CD14-positive monocyte (primary cell): ENCODE results near the gene U2SURP. TPM values are rescaled to one million over a fixed set of nuclear protein-coding genes. Genes with fewer than 3 reads are reported as not detected.

Experiments
- DNase-seq, 3 donors: peaks; one replicate each; pipeline ENCODE4 v3.0.0-alpha.2; 2011 to 2022
- H2AFZ ChIP-seq: 2 replicates; pipeline ENCODE4 v1.6.0; 2012; ENCODE audit warnings: mild to moderate bottlenecking, low read depth, low read length, inconsistent platforms; ENCODE audit not compliant: insufficient read depth, poor library complexity, severe bottlenecking
- H3K27ac ChIP-seq, 2 donors: 1 replicate in 1 of 2; 2 replicates in 1 of 2; pipeline ENCODE4 v1.5.1; 2012 to 2013; ENCODE audit warnings: low read length in 2 of 2, control low read depth in 1 of 2, inconsistent platforms in 1 of 2, low read depth in 1 of 2, mild to moderate bottlenecking in 1 of 2
- H3K27me3 ChIP-seq, 2 donors: one replicate each; pipeline versions ENCODE4 v1.6.0 to v1.6.1; 2011 to 2013; ENCODE audit warnings: low read length in 2 of 2; ENCODE audit not compliant: control insufficient read depth in 2 of 2, insufficient read depth in 2 of 2
- H3K36me3 ChIP-seq, 2 donors: replicated peaks in 1 of 2; 1 replicate in 1 of 2; 2 replicates in 1 of 2; pipeline versions ENCODE4 v1.5.1 to v1.6.1; 2012 to 2013; ENCODE audit warnings: low read length in 2 of 2, control low read depth in 1 of 2, inconsistent platforms in 1 of 2, mild to moderate bottlenecking in 1 of 2; ENCODE audit not compliant: insufficient read depth in 2 of 2, control insufficient read depth in 1 of 2
- H3K4me1 ChIP-seq, 2 donors: 1 replicate in 1 of 2; 2 replicates in 1 of 2; pipeline versions ENCODE4 v1.5.1 to v1.6.1; 2012 to 2013; ENCODE audit warnings: low read length in 2 of 2, control low read depth in 1 of 2, inconsistent platforms in 1 of 2, mild to moderate bottlenecking in 1 of 2, moderate library complexity in 1 of 2; ENCODE audit not compliant: insufficient read depth in 2 of 2, control insufficient read depth in 1 of 2
- H3K4me2 ChIP-seq: replicated peaks from 2 replicates; pipeline ENCODE3; 2012; ENCODE audit warnings: low read length, moderate library complexity, mild to moderate bottlenecking; ENCODE audit not compliant: poor library complexity, severe bottlenecking; ENCODE audit errors: extremely low read depth
- H3K4me3 ChIP-seq, 3 experiments: fragments of 200-600 bp in 1 of 3; sonication (generic) in 1 of 3; replicated peaks in 1 of 3; 1 replicate in 2 of 3; 2 replicates in 1 of 3; pipeline ENCODE4 v1.5.1; 2011 to 2013; ENCODE audit warnings: low read length in 3 of 3, mild to moderate bottlenecking in 3 of 3, control low read depth in 2 of 3, low read depth in 2 of 3, inconsistent platforms in 1 of 3, moderate library complexity in 1 of 3
- H3K79me2 ChIP-seq: 2 replicates; pipeline ENCODE4 v1.6.0; 2012; ENCODE audit warnings: mild to moderate bottlenecking, control low read depth, inconsistent platforms, low read length, moderate library complexity; ENCODE audit not compliant: insufficient read depth
- H3K9ac ChIP-seq: 2 replicates; pipeline ENCODE4 v1.6.0; 2017; ENCODE audit warnings: low read length, mild to moderate bottlenecking; ENCODE audit not compliant: insufficient read depth, poor library complexity, severe bottlenecking
- H3K9me3 ChIP-seq, 2 donors: replicated peaks in 1 of 2; 1 replicate in 1 of 2; 2 replicates in 1 of 2; pipeline versions ENCODE4 v1.5.1 to v1.6.1; 2012 to 2013; ENCODE audit warnings: low read length in 2 of 2, control low read depth in 1 of 2; ENCODE audit not compliant: control insufficient read depth in 1 of 2, insufficient read depth in 1 of 2
- H4K20me1 ChIP-seq: 2 replicates; pipeline ENCODE4 v1.6.0; 2012; ENCODE audit warnings: mild to moderate bottlenecking, low read length, control low read depth, moderate library complexity; ENCODE audit not compliant: insufficient read depth
- H3K27ac Mint-ChIP-seq, 7 donors: one replicate each; pipeline ENCODE4 v1.8.0; 2020; ENCODE audit warnings: mild to moderate bottlenecking in 7 of 7, mixed read lengths in 7 of 7, moderate library complexity in 6 of 7, inconsistent platforms in 2 of 7
- H3K27me3 Mint-ChIP-seq, 3 donors: one replicate each; pipeline ENCODE4 v1.8.0; 2021 to 2022; ENCODE audit warnings: low read depth in 3 of 3, mild to moderate bottlenecking in 3 of 3, mixed read lengths in 3 of 3, moderate library complexity in 3 of 3, inconsistent platforms in 1 of 3
- H3K36me3 Mint-ChIP-seq, 2 donors: one replicate each; pipeline ENCODE4 v1.8.0; 2020; ENCODE audit warnings: mixed read lengths in 2 of 2, inconsistent platforms in 1 of 2, mild to moderate bottlenecking in 1 of 2
- H3K4me1 Mint-ChIP-seq: one replicate; pipeline ENCODE4 v1.8.0; 2020; ENCODE audit warnings: mild to moderate bottlenecking, mixed read lengths
- H3K4me3 Mint-ChIP-seq, 2 donors: one replicate each; pipeline ENCODE4 v1.8.0; 2020; ENCODE audit warnings: mild to moderate bottlenecking in 2 of 2, mixed read lengths in 2 of 2, moderate library complexity in 1 of 2
- H3K9me3 Mint-ChIP-seq, 7 donors: one replicate each; pipeline ENCODE4 v1.8.0; 2020 to 2022; ENCODE audit warnings: mixed read lengths in 7 of 7, mild to moderate bottlenecking in 6 of 7, moderate library complexity in 6 of 7, inconsistent platforms in 2 of 7
- CTCF ChIP-seq: fragments of 200-600 bp; IDR thresholded peaks from one replicate; pipeline ENCODE4 v1.8.0; 2022; ENCODE audit warnings: antibody characterized with exemption, mild to moderate bottlenecking
- WGBS: methylation state at CpG from one replicate; pipeline ENCODE4 v1.1.5; 2013; ENCODE audit warnings: missing lambda C conversion rate; ENCODE audit not compliant: insufficient coverage; 5-methylcytosine and 5-hydroxymethylcytosine counted together
- intact Hi-C, 2 donors: fragments of 100-400 bp; cut with micrococcal nuclease; formaldehyde crosslinking; loops; one replicate each; pipeline versions ENCODE4 v1.15.0 to v1.15.1; 2023
- polyA plus RNA-seq, 3 donors: library from polyadenylated mRNA; depleted of rRNA in 1 of 3; unstranded in 2 of 3; stranded (reverse) in 1 of 3; fragments of 300-500 nt in 2 of 3; fragments of >200 nt in 1 of 3; fragmentation: Illumina TruSeq in 2 of 3; gene quantifications; 1 replicate in 2 of 3; 2 replicates in 1 of 3; pipeline ENCODE4 v1.2.3, GENCODE V29; 2012 to 2021

Gene U2SURP
- polyA plus RNA-seq, 3 donors = 21.1 to 70.4 (median 51.4) TPM

GRCh38 chr3:142952272-142953193, 48.8 kb upstream of the U2SURP start:
- peaks cover 29 to 31% of the 10 kb centered on the region in 2 donors for H3K27me3 ChIP-seq
- DNase-seq = no peak
- Mint-ChIP-seq H3K4me3 (no peak overlapping the region), H3K27ac (no peak overlapping the region), H3K9me3 (peaks cover 0 to 10% (median 4%) of the 10 kb centered on the region in 7 donors), H3K27me3 (peaks cover 24 to 46% (median 28%) of the 10 kb centered on the region in 3 donors), H3K4me1 (peaks cover 3% of the 10 kb centered on the region), H3K36me3 (no peaks in the 10 kb centered on the region)
- 88% methylated on average over 1 of the region's 8 CpGs for WGBS
- H3K4me1 ChIP-seq = peaks cover 0 to 3% of the 10 kb centered on the region in 2 donors
- TF ChIP-seq CTCF = no peak
- H3K4me3 ChIP-seq = no peak overlapping the region
- H3K27ac ChIP-seq = no peak overlapping the region
- no peaks in the 10 kb centered on the region for H3K36me3 ChIP-seq
- intact Hi-C loops = no loop called here
- H4K20me1 ChIP-seq = no peaks in the 10 kb centered on the region
- H2AFZ ChIP-seq = no peak overlapping the region
- H3K79me2 ChIP-seq = no peaks in the 10 kb centered on the region
- H3K9ac ChIP-seq = no peak overlapping the region
- no peak overlapping the region for H3K4me2 ChIP-seq
- no peaks in the 10 kb centered on the region for H3K9me3 ChIP-seq

- Histone ChIP-seq H3K27ac (no peak overlapping the region), H3K9me3 (no peaks in the 10 kb centered on the region), H3K4me1 (no peaks in the 10 kb centered on the region), H2AFZ (no peak overlapping the region), H3K27me3 (peaks cover 29 to 30% of the 10 kb centered on the region in 2 donors), H3K4me2 (no peak overlapping the region), H4K20me1 (no peaks in the 10 kb centered on the region), H3K9ac (no peak overlapping the region), H3K79me2 (no peaks in the 10 kb centered on the region), H3K4me3 (no peak overlapping the region), H3K36me3 (no peaks in the 10 kb centered on the region)
- Mint-ChIP-seq H3K36me3 (no peaks in the 10 kb centered on the region), H3K4me1 (no peaks in the 10 kb centered on the region), H3K27me3 (peaks cover 19 to 43% (median 20%) of the 10 kb centered on the region in 3 donors), H3K9me3 (peaks cover 0 to 2% (median under 1%) of the 10 kb centered on the region in 7 donors), H3K27ac (no peak overlapping the region), H3K4me3 (no peak overlapping the region)
- no peak for TF ChIP-seq CTCF
- intact Hi-C loops = no loop called here
- WGBS = 75% methylated on average over 1 of the region's 3 CpGs
- no peak for DNase-seq
Measured at GRCh38 chr3:142953443-142953842, 47.9 kb upstream of the U2SURP start.
